HG03039 (cell line): Measurements from ENCODE around the gene PREX1.
"Not testable (repeated sequence)": the region's sequence is repeated elsewhere in the genome, so short reads cannot be mapped to it uniquely, and the experiment has no call there.

Experiments used
- ATAC-seq: cut with Tn5 transposase; IDR thresholded peaks from one replicate; pipeline ENCODE4 v1.9.1; 2021; ENCODE audit warnings: mild to moderate bottlenecking, moderate library complexity; ENCODE audit not compliant: unreplicated experiment

The PREX1 gene

GRCh38 chr20:48826883-48827771 is 672 bp downstream of the PREX1 start:
- ATAC-seq = no peak

GRCh38 chr20:48826480-48826879 is 1.3 kb downstream of the PREX1 start:
- not testable (repeated sequence) for ATAC-seq

- ATAC-seq = no peak
Observed at GRCh38 chr20:48826069-48826468, 1.7 kb downstream of the PREX1 start.

GRCh38 chr20:48825566-48825920 is 2.3 kb downstream of the PREX1 start:
- no peak for ATAC-seq

- no peak for ATAC-seq
Observed at GRCh38 chr20:48824830-48825565, 2.8 kb downstream of the PREX1 start.

- no peak for ATAC-seq
Observed at GRCh38 chr20:48823960-48824498, 3.8 kb downstream of the PREX1 start.

- no peak for ATAC-seq
Observed at GRCh38 chr20:48823476-48823875, 4.3 kb downstream of the PREX1 start.

GRCh38 chr20:48822879-48823385 is 4.9 kb downstream of the PREX1 start:
- ATAC-seq = no peak

- no peak for ATAC-seq
Observed at GRCh38 chr20:48822178-48822577, 5.6 kb downstream of the PREX1 start.

- no peak for ATAC-seq
Observed at GRCh38 chr20:48821261-48821920, 6.4 kb downstream of the PREX1 start.

GRCh38 chr20:48820649-48820973 is 7.2 kb downstream of the PREX1 start:
- no peak for ATAC-seq

- ATAC-seq = no peak
Observed at GRCh38 chr20:48819821-48820648, 7.8 kb downstream of the PREX1 start.

GRCh38 chr20:48819089-48819488 is 8.7 kb downstream of the PREX1 start:
- no peak for ATAC-seq

- no peak for ATAC-seq
Observed at GRCh38 chr20:48818481-48818987, 9.3 kb downstream of the PREX1 start.

- no peak for ATAC-seq
Observed at GRCh38 chr20:48818031-48818370, 9.8 kb downstream of the PREX1 start.

- ATAC-seq = no peak
Observed at GRCh38 chr20:48817367-48818030, 10.3 kb downstream of the PREX1 start.

- no peak for ATAC-seq
Observed at GRCh38 chr20:48816282-48817205, 11.3 kb downstream of the PREX1 start.

- ATAC-seq = no peak
Observed at GRCh38 chr20:48815537-48815936, 12.3 kb downstream of the PREX1 start.

GRCh38 chr20:48814633-48815032 is 13.2 kb downstream of the PREX1 start:
- ATAC-seq = no peak
